Measurements from ENCODE around the gene ITIH5.

- TF ChIP-seq CTCF (IDR thresholded peaks at IDR 0.05), result no peak
- TF ChIP-seq POLR2AphosphoS5 (IDR thresholded peaks at IDR 0.05), result no peak
- TF ChIP-seq EP300 (IDR thresholded peaks at IDR 0.05), result no peak
Observed at GRCh38 chr10:7715515-7715914, 48.7 kb upstream of the ITIH5 start.
